Esophagus mucosa (tissue), 1 donor: ENCODE results near the gene RGR. TPM values are rescaled to one million over a fixed set of nuclear protein-coding genes. Genes with fewer than 3 reads are reported as not detected.

Experiments used
- ATAC-seq: fragments of 200-7000 bp; cut with Tn5 transposase; one replicate; pipeline ENCODE4 v1.9.1; 2020
- total RNA-seq: library from RNA; stranded (reverse); gene quantifications from one replicate; pipeline ENCODE4 v1.2.4, GENCODE V29; 2023
- donor health status: DM: yes; HTN: yes; CAD: no.

The RGR gene
- total RNA-seq, 1 donor from 2014 or later, result not detected

GRCh38 chr10:84296091-84296981, 51.5 kb downstream of the RGR start:
- peak; percentile 33 for ATAC-seq

- no peak for ATAC-seq
Measured at GRCh38 chr10:84298057-84298456, 53.2 kb downstream of the RGR start.

GRCh38 chr10:84302223-84302622, 57.4 kb downstream of the RGR start:
- ATAC-seq, result no peak

- no peak for ATAC-seq
Measured at GRCh38 chr10:84306751-84307384, 62.0 kb downstream of the RGR start.

GRCh38 chr10:84308021-84308420, 63.2 kb downstream of the RGR start:
- ATAC-seq, result no peak

- no peak for ATAC-seq
Measured at GRCh38 chr10:84308481-84309304, 63.8 kb downstream of the RGR start.

Other genes starting within 250 kb of the RGR start
- 142 TPM for gene GHITM, start 105.5 kb upstream of the RGR start, total RNA-seq
- gene GPR15LG, start 71.3 kb upstream of the RGR start, total RNA-seq, result 404 TPM
- gene CDHR1, start 50.5 kb upstream of the RGR start, total RNA-seq, result 29.0 TPM
- not detected for gene LRIT2, start 19.5 kb upstream of the RGR start, total RNA-seq
- not detected for gene LRIT1, start 3.5 kb upstream of the RGR start, total RNA-seq
- gene CCSER2, start 83.5 kb downstream of the RGR start, total RNA-seq, result 43.4 TPM